Muscle of leg (tissue), 11 donors: ENCODE data around the gene PUDP. TPM values are rescaled to one million over a fixed set of nuclear protein-coding genes. Genes with fewer than 3 reads are reported as not detected.

Experiments used
- DNase-seq: peaks from one replicate; pipeline ENCODE4 v3.0.0; 2013
- H3K27ac ChIP-seq: one replicate; pipeline ENCODE4 v1.5.1; 2013; ENCODE audit warnings: mild to moderate bottlenecking, low read length, control low read depth
- H3K27me3 ChIP-seq: one replicate; pipeline ENCODE4 v1.6.1; 2013; ENCODE audit warnings: low read length; ENCODE audit not compliant: control insufficient read depth, insufficient read depth
- H3K36me3 ChIP-seq: one replicate; pipeline ENCODE4 v1.6.1; 2013; ENCODE audit warnings: low read length; ENCODE audit not compliant: control insufficient read depth, insufficient read depth
- H3K4me1 ChIP-seq: one replicate; pipeline ENCODE4 v1.6.1; 2013; ENCODE audit warnings: low read length; ENCODE audit not compliant: control insufficient read depth, insufficient read depth
- H3K4me3 ChIP-seq: one replicate; pipeline ENCODE4 v1.5.1; 2013; ENCODE audit warnings: low read length, control low read depth
- H3K9me3 ChIP-seq: replicated peaks from 2 replicates; pipeline ENCODE4 v1.6.1; 2013; ENCODE audit warnings: low read depth, low read length; ENCODE audit not compliant: control insufficient read depth
- WGBS: methylation state at CpG from one replicate; pipeline ENCODE4 v1.1.5; 2013; ENCODE audit warnings: missing lambda C conversion rate; ENCODE audit not compliant: insufficient coverage; 5-methylcytosine and 5-hydroxymethylcytosine counted together
- polyA plus RNA-seq, 8 donors: library from polyadenylated mRNA; unstranded; fragments of 120-200 nt; gene quantifications; one replicate each; pipeline versions ENCODE4 v1.2.1 to v1.2.3, GENCODE V29; 2013; ENCODE audit warnings: inconsistent platforms in 1 of 8, low replicate concordance in 1 of 8; ENCODE audit not compliant: insufficient read length in 8 of 8, insufficient read depth in 1 of 8
- total RNA-seq: library from RNA; stranded (reverse); fragments of 120-200 nt; gene quantifications from one replicate; pipeline ENCODE4 v1.2.4, GENCODE V29; 2013

Gene PUDP
- total and polyA plus RNA-seq, 9 donors, result 17.4 to 32.6 (median 28.4) TPM

GRCh38 chrX:7093305-7093704, 54.6 kb downstream of the PUDP start:
- Histone ChIP-seq H3K27ac (no peak overlapping the region), H3K36me3 (peaks cover 8% of the 10 kb centered on the region), H3K9me3 (no peaks in the 10 kb centered on the region), H3K4me1 (no peaks in the 10 kb centered on the region), H3K4me3 (no peak overlapping the region), H3K27me3 (peaks cover 2% of the 10 kb centered on the region)
- DNase-seq, result no peak
- WGBS, result 92% methylated on average over 4 of the region's 6 CpGs

GRCh38 chrX:7092543-7092942, 55.4 kb downstream of the PUDP start:
- Histone ChIP-seq H3K27me3 (peaks cover 2% of the 10 kb centered on the region), H3K4me3 (no peak overlapping the region), H3K36me3 (peaks cover 5% of the 10 kb centered on the region), H3K4me1 (no peaks in the 10 kb centered on the region), H3K27ac (no peak overlapping the region), H3K9me3 (no peaks in the 10 kb centered on the region)
- DNase-seq, result no peak
- WGBS, result 100% methylated on average over 1 of the region's 4 CpGs

- DNase-seq, result no peak
- H3K9me3 ChIP-seq, result no peaks in the 10 kb centered on the region
- H3K27me3 ChIP-seq, result no peaks in the 10 kb centered on the region
- H3K27ac ChIP-seq, result no peak overlapping the region
- 71% methylated on average over 1 of the region's 4 CpGs for WGBS
- peaks cover 5% of the 10 kb centered on the region for H3K36me3 ChIP-seq
- H3K4me3 ChIP-seq, result no peak overlapping the region
- no peaks in the 10 kb centered on the region for H3K4me1 ChIP-seq
Measured at GRCh38 chrX:7091923-7092322, 56.0 kb downstream of the PUDP start.

- Histone ChIP-seq H3K4me1 (no peaks in the 10 kb centered on the region), H3K27me3 (peaks cover 4% of the 10 kb centered on the region), H3K9me3 (no peaks in the 10 kb centered on the region), H3K27ac (no peak overlapping the region), H3K36me3 (peaks cover 5% of the 10 kb centered on the region), H3K4me3 (no peak overlapping the region)
- DNase-seq, result no peak
- 96% methylated on average over 4 of the region's 4 CpGs for WGBS
Measured at GRCh38 chrX:7090641-7091040, 57.3 kb downstream of the PUDP start.

- Histone ChIP-seq H3K9me3 (no peaks in the 10 kb centered on the region), H3K27ac (no peak overlapping the region), H3K36me3 (peaks cover 3% of the 10 kb centered on the region), H3K27me3 (peaks cover 4% of the 10 kb centered on the region), H3K4me3 (no peak overlapping the region), H3K4me1 (peaks cover 3% of the 10 kb centered on the region)
- no peak for DNase-seq
- WGBS, result 78% methylated on average over 4 of the region's 8 CpGs
Measured at GRCh38 chrX:7088968-7089615, 58.9 kb downstream of the PUDP start.

- peaks cover 3% of the 10 kb centered on the region for H3K36me3 ChIP-seq
- no peak for DNase-seq
- 66% methylated on average over 3 of the region's 3 CpGs for WGBS
- peaks cover 7% of the 10 kb centered on the region for H3K27me3 ChIP-seq
- H3K27ac ChIP-seq, result no peak overlapping the region
- peaks cover 13% of the 10 kb centered on the region for H3K4me1 ChIP-seq
- H3K4me3 ChIP-seq, result no peak overlapping the region
- H3K9me3 ChIP-seq, result no peaks in the 10 kb centered on the region
Measured at GRCh38 chrX:7086384-7086783, 61.6 kb downstream of the PUDP start.

GRCh38 chrX:7085879-7086278, 62.1 kb downstream of the PUDP start:
- 91% methylated on average over 2 of the region's 3 CpGs for WGBS
- Histone ChIP-seq H3K4me1 (peaks cover 13% of the 10 kb centered on the region), H3K27ac (no peak overlapping the region), H3K27me3 (peaks cover 7% of the 10 kb centered on the region), H3K9me3 (no peaks in the 10 kb centered on the region), H3K4me3 (no peak overlapping the region), H3K36me3 (peaks cover 3% of the 10 kb centered on the region)
- DNase-seq, result peak; percentile 19

- H3K4me1 ChIP-seq, result peaks cover 13% of the 10 kb centered on the region
- peaks cover 3% of the 10 kb centered on the region for H3K36me3 ChIP-seq
- DNase-seq, result no peak
- WGBS, result 100% methylated on average over 2 of the region's 10 CpGs
- H3K27me3 ChIP-seq, result peaks cover 7% of the 10 kb centered on the region
- no peak overlapping the region for H3K27ac ChIP-seq
- H3K9me3 ChIP-seq, result no peaks in the 10 kb centered on the region
- no peak overlapping the region for H3K4me3 ChIP-seq
Measured at GRCh38 chrX:7084841-7085240, 63.1 kb downstream of the PUDP start.

GRCh38 chrX:7083468-7084396, 64.2 kb downstream of the PUDP start:
- Histone ChIP-seq H3K36me3 (peaks cover 3% of the 10 kb centered on the region), H3K4me1 (peaks cover 13% of the 10 kb centered on the region), H3K9me3 (no peaks in the 10 kb centered on the region), H3K27me3 (peaks cover 7% of the 10 kb centered on the region), H3K4me3 (no peak overlapping the region), H3K27ac (no peak overlapping the region)
- WGBS, result 54% methylated on average over 8 of the region's 21 CpGs
- peak; percentile 56 for DNase-seq

GRCh38 chrX:7083021-7083420, 64.9 kb downstream of the PUDP start:
- Histone ChIP-seq H3K27me3 (peaks cover 7% of the 10 kb centered on the region), H3K4me3 (no peak overlapping the region), H3K27ac (no peak overlapping the region), H3K9me3 (no peaks in the 10 kb centered on the region), H3K4me1 (peaks cover 13% of the 10 kb centered on the region), H3K36me3 (peaks cover 3% of the 10 kb centered on the region)
- WGBS, result no CpG with 5 or more reads among the region's 1 CpG
- no peak for DNase-seq
